GM06990 (cell line): ENCODE measurements around the gene DSCAML1.

Experiments used
- DNase-seq: peaks from one replicate; pipeline ENCODE4 v3.0.0-alpha.2; 2011; ENCODE audit not compliant: insufficient read length; ENCODE audit errors: extremely low read depth
- H3K27me3 ChIP-seq: replicated peaks from 2 replicates; pipeline ENCODE4 v1.6.0; 2011; ENCODE audit warnings: low read length; ENCODE audit not compliant: control insufficient read depth, insufficient read depth
- H3K36me3 ChIP-seq: 2 replicates; pipeline ENCODE4 v1.5.1; 2011; ENCODE audit warnings: low read length; ENCODE audit not compliant: control insufficient read depth, insufficient read depth
- H3K4me3 ChIP-seq: replicated peaks from 2 replicates; pipeline ENCODE4 v1.5.1; 2011; ENCODE audit warnings: low read depth, mild to moderate bottlenecking, control low read depth, low read length
- CTCF ChIP-seq: IDR thresholded peaks from 2 replicates; pipeline ENCODE4 v1.5.1; 2011; ENCODE audit warnings: low read length, control low read depth, mild to moderate bottlenecking, inconsistent platforms; ENCODE audit not compliant: insufficient read depth, poor library complexity, severe bottlenecking

DSCAML1 gene

GRCh38 chr11:117837070-117837776 lies 40.2 kb upstream of the DSCAML1 start:
- TF ChIP-seq CTCF = no peak
- no peaks in the 10 kb centered on the region for H3K36me3 ChIP-seq

GRCh38 chr11:117836077-117836960 lies 39.3 kb upstream of the DSCAML1 start:
- Histone ChIP-seq H3K36me3 (no peaks in the 10 kb centered on the region), H3K27me3 (peaks cover 3% of the 10 kb centered on the region), H3K4me3 (no peak overlapping the region)
- no peak for DNase-seq
- no peak for TF ChIP-seq CTCF

More at GRCh38 chr11:117837070-117837776, 40.2 kb upstream of the DSCAML1 start:
- no peak for DNase-seq
- H3K27me3 ChIP-seq = peaks cover 3% of the 10 kb centered on the region
- no peak overlapping the region for H3K4me3 ChIP-seq

GRCh38 chr11:117835576-117835975 lies 38.6 kb upstream of the DSCAML1 start:
- H3K27me3 ChIP-seq = peaks cover 3% of the 10 kb centered on the region
- H3K4me3 ChIP-seq = no peak overlapping the region
- DNase-seq = no peak
- no peaks in the 10 kb centered on the region for H3K36me3 ChIP-seq
- no peak for TF ChIP-seq CTCF

GRCh38 chr11:117834838-117835443 lies 37.9 kb upstream of the DSCAML1 start:
- no peak for DNase-seq
- H3K27me3 ChIP-seq = peaks cover 3% of the 10 kb centered on the region
- no peaks in the 10 kb centered on the region for H3K36me3 ChIP-seq
- no peak overlapping the region for H3K4me3 ChIP-seq
- no peak for TF ChIP-seq CTCF

- Histone ChIP-seq H3K36me3 (no peaks in the 10 kb centered on the region), H3K27me3 (peaks cover 1% of the 10 kb centered on the region), H3K4me3 (no peak overlapping the region)
- no peak for TF ChIP-seq CTCF
- DNase-seq = no peak
These were observed 37.2 kb upstream of the DSCAML1 start for GRCh38 chr11:117834068-117834810.
